SK-N-SH (cell line): Measurements from ENCODE around the gene BBS5. TPM values are rescaled to one million over a fixed set of nuclear protein-coding genes. Genes with fewer than 3 reads are reported as not detected.

ENCODE experiments used
- CTCF ChIA-PET: fragments of 300-600, 350-600 bp; formaldehyde crosslinking; extraction: SDS; loops from one replicate; lab custom pipeline; 2021; lab: Yijun Ruan, JAX
- POLR2A ChIA-PET: fragments of 350-600 bp; sonication (Branson Sonifier 250); formaldehyde crosslinking; extraction: SDS; loops from one replicate; lab custom pipeline; 2020; ENCODE audit warnings: antibody characterized with exemption, inconsistent platforms; lab: Yijun Ruan, JAX
- DNase-seq: peaks from one replicate; pipeline ENCODE4 v3.0.0; 2012
- H2AFZ ChIP-seq: fragments of 200-600 bp; sonication (generic); 2 replicates; pipeline ENCODE4 v1.8.1; 2016; ENCODE audit warnings: antibody characterized with exemption, mild to moderate bottlenecking, low read depth
- H3F3A ChIP-seq: fragments of 200-600 bp; sonication (generic); replicated peaks from 2 replicates; pipeline ENCODE3; 2016; ENCODE audit warnings: antibody characterized with exemption, mild to moderate bottlenecking; ENCODE audit not compliant: insufficient read depth
- H3K27ac ChIP-seq, 2 experiments: fragments of 200-500 bp in 1 of 2; fragments of 200-600 bp in 1 of 2; sonication (Bioruptor generic) in 1 of 2; sonication (generic), shearing (Covaris generic) in 1 of 2; 2 replicates each; pipeline versions ENCODE4 v1.5.1 to v1.6.1; 2014 to 2016; ENCODE audit warnings: low read depth in 2 of 2, inconsistent platforms in 1 of 2, low read length in 1 of 2, mild to moderate bottlenecking in 1 of 2, mixed read lengths in 1 of 2
- H3K27me3 ChIP-seq: fragments of 200-600 bp; sonication (generic), shearing (Covaris generic); 2 replicates; pipeline ENCODE4 v1.6.1; 2016; ENCODE audit warnings: mixed run types; ENCODE audit not compliant: insufficient read depth
- H3K36me3 ChIP-seq, 2 experiments: fragments of 200-500 bp in 1 of 2; fragments of 200-600 bp in 1 of 2; sonication (Bioruptor generic) in 1 of 2; sonication (generic) in 1 of 2; replicated peaks in 1 of 2; 2 replicates each; pipeline versions ENCODE3 to v1.5.1; 2014 to 2016; ENCODE audit warnings: low read length in 1 of 2, mild to moderate bottlenecking in 1 of 2; ENCODE audit not compliant: insufficient read depth in 2 of 2, control insufficient read depth in 1 of 2
- H3K4me1 ChIP-seq, 2 experiments: fragments of 200-500 bp in 1 of 2; fragments of 200-600 bp in 1 of 2; sonication (Bioruptor generic) in 1 of 2; sonication (generic), shearing (Covaris generic) in 1 of 2; 2 replicates each; pipeline versions ENCODE4 v1.5.1 to v1.6.1; 2014 to 2016; ENCODE audit warnings: low read depth in 1 of 2, low read length in 1 of 2, mixed run types in 1 of 2; ENCODE audit not compliant: insufficient read depth in 2 of 2, control insufficient read depth in 1 of 2
- H3K4me2 ChIP-seq: fragments of 200-600 bp; sonication (generic), shearing (Covaris generic); 2 replicates; pipeline ENCODE4 v1.6.1; 2017; ENCODE audit warnings: mixed run types
- H3K4me3 ChIP-seq, 2 experiments: fragments of 200-500 bp in 1 of 2; fragments of 200-600 bp in 1 of 2; sonication (Bioruptor generic) in 1 of 2; sonication (generic), shearing (Covaris generic) in 1 of 2; 2 replicates each; pipeline versions ENCODE4 v1.5.1 to v1.8.1; 2014 to 2016; ENCODE audit warnings: low read depth in 2 of 2, inconsistent platforms in 1 of 2, low read length in 1 of 2, mild to moderate bottlenecking in 1 of 2, mixed read lengths in 1 of 2, moderate library complexity in 1 of 2
- H3K79me2 ChIP-seq: fragments of 200-600 bp; sonication (generic); 2 replicates; pipeline ENCODE4 v1.8.1; 2017; ENCODE audit warnings: mild to moderate bottlenecking; ENCODE audit not compliant: insufficient read depth
- H3K9ac ChIP-seq: fragments of 200-600 bp; sonication (generic); 2 replicates; pipeline ENCODE4 v1.6.1; 2017; ENCODE audit warnings: mixed run types
- H3K9me2 ChIP-seq: fragments of 200-600 bp; sonication (generic); 2 replicates; pipeline ENCODE4 v1.6.1; 2017; ENCODE audit warnings: mixed run types
- H3K9me3 ChIP-seq: fragments of 200-600 bp; sonication (generic); 2 replicates; pipeline ENCODE4 v1.6.1; 2017; ENCODE audit warnings: mixed run types, mild to moderate bottlenecking, moderate library complexity
- H4K20me1 ChIP-seq: fragments of 200-600 bp; sonication (generic); 2 replicates; pipeline ENCODE4 v1.6.1; 2017; ENCODE audit warnings: mild to moderate bottlenecking, mixed run types; ENCODE audit not compliant: insufficient read depth
- CHD2 ChIP-seq: fragments of 150-350 bp; IDR thresholded peaks from 2 replicates; pipeline ENCODE4 v1.6.1; 2018; ENCODE audit warnings: low read length; ENCODE audit not compliant: partially characterized antibody
- CTCF ChIP-seq: fragments of 200-600 bp; sonication (generic); IDR thresholded peaks from 2 replicates; pipeline ENCODE4 v1.6.1; 2017; ENCODE audit warnings: antibody characterized with exemption, mild to moderate bottlenecking, moderate library complexity
- GATA2 ChIP-seq: sonication (generic); formaldehyde crosslinking; IDR thresholded peaks from 2 replicates; pipeline ENCODE4 v1.5.0; 2020; ENCODE audit warnings: mild to moderate bottlenecking, missing genetic modification reagents
- JUND ChIP-seq: IDR thresholded peaks from 2 replicates; pipeline ENCODE4 v1.4.0; 2012
- MAX ChIP-seq: IDR thresholded peaks from 2 replicates; pipeline ENCODE4 v1.4.0; 2012; ENCODE audit warnings: low read depth
- MEF2A ChIP-seq: IDR thresholded peaks from 2 replicates; pipeline ENCODE4 v1.4.0; 2012; ENCODE audit warnings: low read depth, borderline replicate concordance
- NRF1 ChIP-seq: IDR thresholded peaks from 2 replicates; pipeline ENCODE4 v1.6.1; 2012; ENCODE audit warnings: low read depth, mild to moderate bottlenecking, low read length
- POLR2AphosphoS5 ChIP-seq: IDR thresholded peaks from 2 replicates; pipeline ENCODE4 v1.6.1; 2012; ENCODE audit warnings: low read depth, low read length
- RFX5 ChIP-seq: IDR thresholded peaks from 2 replicates; pipeline ENCODE4 v1.6.1; 2012; ENCODE audit warnings: mild to moderate bottlenecking, improper control_type of control experiment, low read length
- RXRA ChIP-seq: IDR thresholded peaks from 2 replicates; pipeline ENCODE4 v1.4.0; 2012; ENCODE audit warnings: low read depth, mild to moderate bottlenecking, borderline replicate concordance
- SMC3 ChIP-seq: IDR thresholded peaks from 2 replicates; pipeline ENCODE4 v1.6.1; 2012; ENCODE audit warnings: low read depth, low read length, improper control_type of control experiment
- USF1 ChIP-seq: IDR thresholded peaks from 2 replicates; pipeline ENCODE4 v1.4.0; 2012; ENCODE audit warnings: low read depth, borderline replicate concordance
- ZBTB33 ChIP-seq: IDR thresholded peaks from 2 replicates; pipeline ENCODE4 v1.4.0; 2012; ENCODE audit warnings: low read depth, borderline replicate concordance
- WGBS: methylation state at CpG from one replicate; pipeline ENCODE4 v1.1.6; 2017; ENCODE audit warnings: low lambda C conversion rate; 5-methylcytosine and 5-hydroxymethylcytosine counted together
- polyA plus RNA-seq, 3 experiments: library from polyadenylated mRNA; depleted of rRNA; stranded (reverse); fragments of >200 nt; gene quantifications; 2 replicates each; pipeline ENCODE4 v1.2.3, GENCODE V29; 2012
- TF ChIP-seq, protein P1 (sequence below): IDR thresholded peaks from 2 replicates; pipeline ENCODE4 v1.6.1; 2012; ENCODE audit warnings: mild to moderate bottlenecking, low read depth, low read length, moderate library complexity

BBS5 gene
- polyA plus RNA-seq, 1 of the 3 experiments (the other 2 are of a cell fraction) = 3.8 TPM

- no peak overlapping the region for H3K4me2 ChIP-seq
- H3K4me3 ChIP-seq = no peak overlapping the region
- H4K20me1 ChIP-seq = no peaks in the 10 kb centered on the region
- no peak overlapping the region for H2AFZ ChIP-seq
- H3K9me2 ChIP-seq = no peaks in the 10 kb centered on the region
- no peaks in the 10 kb centered on the region for H3K9me3 ChIP-seq
- peaks cover 11 to 23% of the 10 kb centered on the region in 2 experiments for H3K36me3 ChIP-seq
- no peaks in the 10 kb centered on the region for H3K4me1 ChIP-seq
- H3K27ac ChIP-seq = no peak overlapping the region
- H3K9ac ChIP-seq = no peak overlapping the region
- H3K27me3 ChIP-seq = no peaks in the 10 kb centered on the region
- DNase-seq = no peak
- POLR2A ChIA-PET = no interaction called here
- no peaks in the 10 kb centered on the region for H3K79me2 ChIP-seq
- CTCF ChIA-PET = no interaction called here
- 93% methylated on average over 2 of the region's 2 CpGs for WGBS
- H3F3A ChIP-seq = no peaks in the 10 kb centered on the region
- TF ChIP-seq MAX (no peak), USF1 (no peak), GATA2 (CRISPR knock-in tag) (no peak), POLR2AphosphoS5 (no peak), RXRA (no peak), CHD2 (no peak), MEF2A (no peak), RFX5 (no peak)
- TF ChIP-seq, protein P1, sequence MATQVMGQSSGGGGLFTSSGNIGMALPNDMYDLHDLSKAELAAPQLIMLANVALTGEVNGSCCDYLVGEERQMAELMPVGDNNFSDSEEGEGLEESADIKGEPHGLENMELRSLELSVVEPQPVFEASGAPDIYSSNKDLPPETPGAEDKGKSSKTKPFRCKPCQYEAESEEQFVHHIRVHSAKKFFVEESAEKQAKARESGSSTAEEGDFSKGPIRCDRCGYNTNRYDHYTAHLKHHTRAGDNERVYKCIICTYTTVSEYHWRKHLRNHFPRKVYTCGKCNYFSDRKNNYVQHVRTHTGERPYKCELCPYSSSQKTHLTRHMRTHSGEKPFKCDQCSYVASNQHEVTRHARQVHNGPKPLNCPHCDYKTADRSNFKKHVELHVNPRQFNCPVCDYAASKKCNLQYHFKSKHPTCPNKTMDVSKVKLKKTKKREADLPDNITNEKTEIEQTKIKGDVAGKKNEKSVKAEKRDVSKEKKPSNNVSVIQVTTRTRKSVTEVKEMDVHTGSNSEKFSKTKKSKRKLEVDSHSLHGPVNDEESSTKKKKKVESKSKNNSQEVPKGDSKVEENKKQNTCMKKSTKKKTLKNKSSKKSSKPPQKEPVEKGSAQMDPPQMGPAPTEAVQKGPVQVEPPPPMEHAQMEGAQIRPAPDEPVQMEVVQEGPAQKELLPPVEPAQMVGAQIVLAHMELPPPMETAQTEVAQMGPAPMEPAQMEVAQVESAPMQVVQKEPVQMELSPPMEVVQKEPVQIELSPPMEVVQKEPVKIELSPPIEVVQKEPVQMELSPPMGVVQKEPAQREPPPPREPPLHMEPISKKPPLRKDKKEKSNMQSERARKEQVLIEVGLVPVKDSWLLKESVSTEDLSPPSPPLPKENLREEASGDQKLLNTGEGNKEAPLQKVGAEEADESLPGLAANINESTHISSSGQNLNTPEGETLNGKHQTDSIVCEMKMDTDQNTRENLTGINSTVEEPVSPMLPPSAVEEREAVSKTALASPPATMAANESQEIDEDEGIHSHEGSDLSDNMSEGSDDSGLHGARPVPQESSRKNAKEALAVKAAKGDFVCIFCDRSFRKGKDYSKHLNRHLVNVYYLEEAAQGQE = no peak
- TF ChIP-seq, all 33 proteins: peak for 0
Observed at GRCh38 chr2:169493360-169493759, 14.1 kb downstream of the BBS5 start.

- ChIA-PET POLR2A (no interaction called here), CTCF (no interaction called here)
- Histone ChIP-seq H3K9me3 (no peaks in the 10 kb centered on the region), H3K27ac (no peak overlapping the region), H3K9ac (no peak overlapping the region), H2AFZ (no peak overlapping the region), H3K9me2 (no peaks in the 10 kb centered on the region), H4K20me1 (no peaks in the 10 kb centered on the region), H3F3A (no peaks in the 10 kb centered on the region), H3K4me3 (no peak overlapping the region), H3K4me1 (no peaks in the 10 kb centered on the region), H3K27me3 (no peaks in the 10 kb centered on the region), H3K79me2 (no peaks in the 10 kb centered on the region), H3K4me2 (no peak overlapping the region), H3K36me3 (peaks cover 17 to 19% of the 10 kb centered on the region in 2 experiments)
- no peak for DNase-seq
- 96% methylated on average over 5 of the region's 5 CpGs for WGBS
- TF ChIP-seq, protein P1 = no peak
- TF ChIP-seq CTCF (no peak), ZBTB33 (no peak), JUND (no peak), SMC3 (no peak), NRF1 (no peak), MEF2A (no peak)
Observed at GRCh38 chr2:169495310-169495928, 16.1 kb downstream of the BBS5 start.
